OCI-LY1 (cell line): ENCODE measurements around the gene MARCHF9.

Experiments
- H2AFZ ChIP-seq: fragments of 200-600 bp; sonication (generic), shearing (Covaris generic); 2 replicates; pipeline ENCODE4 v1.6.0; 2014; ENCODE audit warnings: antibody characterized with exemption, mild to moderate bottlenecking, low read length
- H3F3A ChIP-seq: fragments of 200-600 bp; sonication (generic), shearing (Covaris generic); 2 replicates; pipeline ENCODE4 v1.6.0; 2014; ENCODE audit warnings: mild to moderate bottlenecking, antibody characterized with exemption, low read length, moderate library complexity; ENCODE audit not compliant: insufficient read depth
- H3K27ac ChIP-seq: fragments of 200-600 bp; sonication (generic); 2 replicates; pipeline ENCODE4 v1.5.1; 2014; ENCODE audit warnings: low read length, mixed run types, mild to moderate bottlenecking, low read depth; ENCODE audit not compliant: poor library complexity, severe bottlenecking
- H3K27me3 ChIP-seq: fragments of 200-600 bp; sonication (generic); 2 replicates; pipeline ENCODE4 v1.6.0; 2014; ENCODE audit warnings: antibody characterized with exemption, mild to moderate bottlenecking, low read length, moderate library complexity; ENCODE audit not compliant: insufficient read depth
- H3K36me3 ChIP-seq: fragments of 200-600 bp; sonication (generic); 2 replicates; pipeline ENCODE4 v1.6.1; 2014; ENCODE audit warnings: mild to moderate bottlenecking, antibody characterized with exemption, low read length, moderate library complexity, mixed read lengths; ENCODE audit not compliant: insufficient read depth
- H3K4me1 ChIP-seq: fragments of 200-600 bp; sonication (generic); 2 replicates; pipeline ENCODE4 v1.5.1; 2014; ENCODE audit warnings: mild to moderate bottlenecking, low read length, moderate library complexity; ENCODE audit not compliant: insufficient read depth, severe bottlenecking
- H3K4me2 ChIP-seq: fragments of 200-600 bp; sonication (generic), shearing (Covaris generic); 2 replicates; pipeline ENCODE4 v1.6.1; 2014; ENCODE audit warnings: low read length
- H3K4me3 ChIP-seq: fragments of 200-600 bp; sonication (generic); 2 replicates; pipeline ENCODE4 v1.5.1; 2014; ENCODE audit warnings: low read length, low read depth, mild to moderate bottlenecking, mixed read lengths; ENCODE audit not compliant: poor library complexity, severe bottlenecking
- H3K79me2 ChIP-seq: fragments of 200-600 bp; shearing (Covaris generic); 2 replicates; pipeline ENCODE4 v1.6.1; 2016; ENCODE audit warnings: mixed run types, low read length, mixed read lengths; ENCODE audit not compliant: insufficient read depth
- H3K9ac ChIP-seq: fragments of 200-600 bp; sonication (generic), shearing (Covaris generic); 2 replicates; pipeline ENCODE4 v1.6.1; 2014; ENCODE audit warnings: mild to moderate bottlenecking, low read length, mixed read lengths
- H3K9me2 ChIP-seq: fragments of 200-600 bp; sonication (generic), shearing (Covaris generic); 2 replicates; pipeline ENCODE4 v1.6.1; 2014; ENCODE audit warnings: low read depth, mild to moderate bottlenecking, low read length, mixed read lengths
- H3K9me3 ChIP-seq: fragments of 200-600 bp; shearing (Covaris generic); 2 replicates; pipeline ENCODE4 v1.6.1; 2014; ENCODE audit warnings: low read length, mixed read lengths
- H4K20me1 ChIP-seq: fragments of 200-600 bp; sonication (generic), shearing (Covaris generic); 2 replicates; pipeline ENCODE4 v1.6.0; 2016; ENCODE audit warnings: mild to moderate bottlenecking, low read length; ENCODE audit not compliant: insufficient read depth
- EZH2 ChIP-seq: fragments of 200-600 bp; sonication (generic), shearing (Covaris generic); IDR thresholded peaks from 2 replicates; pipeline ENCODE4 v1.8.0; 2017; ENCODE audit warnings: borderline replicate concordance, mixed run types, mild to moderate bottlenecking, antibody characterized with exemption, low read length, moderate library complexity, mixed read lengths
- TF ChIP-seq, protein P1 (sequence below): fragments of 200-600 bp; sonication (generic), shearing (Covaris generic); IDR thresholded peaks from 2 replicates; pipeline ENCODE4 v1.5.1; 2017; ENCODE audit warnings: mild to moderate bottlenecking, antibody characterized with exemption, low read length, moderate library complexity, mixed read lengths

Gene MARCHF9

DNA sequence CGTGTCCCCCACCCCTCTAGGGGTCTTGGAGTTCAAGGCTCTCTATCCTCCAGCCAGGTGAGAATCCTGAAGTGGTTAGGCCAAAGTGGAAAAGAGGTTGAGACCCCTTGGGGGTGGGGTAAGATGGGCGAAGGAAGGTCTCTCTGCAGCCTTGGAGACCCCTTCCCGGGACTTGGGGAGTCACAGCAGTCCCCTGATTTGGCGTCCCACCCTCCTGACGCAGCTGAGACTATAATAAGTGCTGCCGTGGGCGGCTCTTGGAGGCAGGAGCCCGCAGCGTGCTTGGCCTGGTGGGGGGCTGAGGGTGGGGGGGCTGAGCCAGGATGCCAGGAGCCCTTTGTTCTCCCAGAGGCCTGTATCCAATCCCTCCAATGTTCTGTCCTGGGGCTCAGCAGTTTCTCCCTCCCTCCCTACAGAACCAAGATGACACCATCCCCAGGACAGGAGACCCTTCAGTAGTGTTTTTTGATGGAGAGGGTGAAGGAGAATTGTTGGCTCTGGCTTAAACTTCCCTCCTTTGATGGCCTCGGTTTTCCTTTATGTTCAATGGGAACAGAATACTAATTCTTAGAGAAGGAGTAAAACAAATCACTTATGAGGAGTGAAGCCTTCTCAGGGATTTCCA is 14.9 kb upstream of the MARCHF9 start:
- no peak overlapping the region for H3K27ac ChIP-seq
- no peaks in the 10 kb centered on the region for H3K9me2 ChIP-seq
- no peak for TF ChIP-seq EZH2
- TF ChIP-seq, protein P1, sequence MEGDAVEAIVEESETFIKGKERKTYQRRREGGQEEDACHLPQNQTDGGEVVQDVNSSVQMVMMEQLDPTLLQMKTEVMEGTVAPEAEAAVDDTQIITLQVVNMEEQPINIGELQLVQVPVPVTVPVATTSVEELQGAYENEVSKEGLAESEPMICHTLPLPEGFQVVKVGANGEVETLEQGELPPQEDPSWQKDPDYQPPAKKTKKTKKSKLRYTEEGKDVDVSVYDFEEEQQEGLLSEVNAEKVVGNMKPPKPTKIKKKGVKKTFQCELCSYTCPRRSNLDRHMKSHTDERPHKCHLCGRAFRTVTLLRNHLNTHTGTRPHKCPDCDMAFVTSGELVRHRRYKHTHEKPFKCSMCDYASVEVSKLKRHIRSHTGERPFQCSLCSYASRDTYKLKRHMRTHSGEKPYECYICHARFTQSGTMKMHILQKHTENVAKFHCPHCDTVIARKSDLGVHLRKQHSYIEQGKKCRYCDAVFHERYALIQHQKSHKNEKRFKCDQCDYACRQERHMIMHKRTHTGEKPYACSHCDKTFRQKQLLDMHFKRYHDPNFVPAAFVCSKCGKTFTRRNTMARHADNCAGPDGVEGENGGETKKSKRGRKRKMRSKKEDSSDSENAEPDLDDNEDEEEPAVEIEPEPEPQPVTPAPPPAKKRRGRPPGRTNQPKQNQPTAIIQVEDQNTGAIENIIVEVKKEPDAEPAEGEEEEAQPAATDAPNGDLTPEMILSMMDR, result no peak
- H3K9me3 ChIP-seq, result no peaks in the 10 kb centered on the region
- no peak overlapping the region for H2AFZ ChIP-seq
- no peaks in the 10 kb centered on the region for H3F3A ChIP-seq
- peak overlapping the region; percentile 82; the same call in 1 of the 2 replicates for H3K4me2 ChIP-seq
- H3K27me3 ChIP-seq, result no peaks in the 10 kb centered on the region
- H3K4me1 ChIP-seq, result peaks cover 43% of the 10 kb centered on the region
- H3K79me2 ChIP-seq, result no peaks in the 10 kb centered on the region
- H4K20me1 ChIP-seq, result no peaks in the 10 kb centered on the region
- H3K9ac ChIP-seq, result no peak overlapping the region
- no peak overlapping the region for H3K4me3 ChIP-seq
- H3K36me3 ChIP-seq, result no peaks in the 10 kb centered on the region

- TF ChIP-seq, protein P1, result no peak
- TF ChIP-seq EZH2, result no peak
- Histone ChIP-seq H4K20me1 (no peaks in the 10 kb centered on the region), H3K27me3 (no peaks in the 10 kb centered on the region), H2AFZ (no peak overlapping the region), H3K4me2 (peak overlapping the region; percentile 82), H3K4me1 (peaks cover 51% of the 10 kb centered on the region), H3K27ac (peak overlapping the region; percentile 56), H3K9me3 (no peaks in the 10 kb centered on the region), H3K9me2 (no peaks in the 10 kb centered on the region), H3K9ac (peak overlapping the region; percentile 71; the same call in 1 of the 2 replicates), H3K36me3 (no peaks in the 10 kb centered on the region), H3K79me2 (no peaks in the 10 kb centered on the region), H3K4me3 (peak overlapping the region; percentile 74), H3F3A (no peaks in the 10 kb centered on the region)
These were observed 14.1 kb upstream of the MARCHF9 start for GRCh38 chr12:57740656-57741412.

DNA sequence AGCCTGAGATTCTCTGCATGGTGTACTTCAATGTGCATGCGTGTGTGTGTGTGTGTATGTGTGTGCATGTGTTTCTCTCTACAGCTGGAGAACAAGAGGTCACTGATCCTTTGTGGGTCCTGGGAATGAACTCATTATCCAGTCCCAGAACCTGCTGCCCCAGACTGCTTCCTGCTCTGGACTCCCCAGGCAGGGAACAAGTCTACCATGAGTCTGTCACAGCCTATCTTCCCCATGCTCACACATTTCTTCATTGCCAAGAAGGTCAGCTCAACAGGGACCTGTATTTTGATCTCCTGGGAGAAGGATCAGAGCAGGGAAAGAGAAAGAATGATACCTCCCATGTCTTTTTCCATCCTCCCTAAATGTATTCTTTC is 13.5 kb upstream of the MARCHF9 start:
- Histone ChIP-seq H3K4me1 (peaks cover 57% of the 10 kb centered on the region), H4K20me1 (no peaks in the 10 kb centered on the region), H3K36me3 (peaks cover 4% of the 10 kb centered on the region; the same call in 1 of the 2 replicates), H3K9me2 (no peaks in the 10 kb centered on the region), H3K27ac (peak overlapping the region; percentile 56), H3K79me2 (no peaks in the 10 kb centered on the region), H3K27me3 (no peaks in the 10 kb centered on the region), H2AFZ (no peak overlapping the region), H3K4me3 (peak overlapping the region; percentile 74), H3F3A (no peaks in the 10 kb centered on the region; the same call in 1 of the 2 replicates), H3K9me3 (no peaks in the 10 kb centered on the region), H3K4me2 (peak overlapping the region; percentile 82), H3K9ac (peak overlapping the region; percentile 71)
- TF ChIP-seq, protein P1, result no peak
- TF ChIP-seq EZH2, result no peak
